Measurements from ENCODE around the gene DUS3L. TPM values are rescaled to one million over a fixed set of nuclear protein-coding genes. Genes with fewer than 3 reads are reported as not detected.

DUS3L gene
- total RNA-seq, 1 experiment from 2014 or later: 75.4 TPM

- POLR2A ChIA-PET: no interaction called here
- no peaks in the 10 kb centered on the region for H3K4me1 Mint-ChIP-seq (ENCODE audit: low read depth, unreplicated experiment)
- no TSS peak for BruUV-seq (replicated peaks)
- H3K4me3 Mint-ChIP-seq (ENCODE audit: unreplicated experiment): no peak overlapping the region
- DNase-seq: no peak
- H3K4me3 ChIP-seq (ENCODE audit: low read depth, low read length): no peak overlapping the region
- no peaks in the 10 kb centered on the region for H3K36me3 Mint-ChIP-seq (ENCODE audit: insufficient read depth, unreplicated experiment)
- intact Hi-C loops (cut with micrococcal nuclease; ENCODE audit: unreplicated experiment): no loop called here
- H3K9me3 Mint-ChIP-seq (ENCODE audit: unreplicated experiment): no peaks in the 10 kb centered on the region
- no peak overlapping the region for H3K27ac Mint-ChIP-seq (ENCODE audit: unreplicated experiment)
- no peaks in the 10 kb centered on the region for H3K27me3 ChIP-seq (replicated peaks; ENCODE audit: control insufficient read depth, insufficient read depth, low read length)
- H3K36me3 ChIP-seq (ENCODE audit: control insufficient read depth, insufficient read depth, low read length): no peaks in the 10 kb centered on the region
- no peaks in the 10 kb centered on the region for H3K27me3 Mint-ChIP-seq (ENCODE audit: insufficient read depth, unreplicated experiment)
- CTCF ChIA-PET: no interaction called here
- TF ChIP-seq CTCF (IDR thresholded peaks at IDR 0.05; ENCODE audit: insufficient read depth in 1 of 2, low read depth in 1 of 2, low read length in 1 of 2, severe bottlenecking in 1 of 2, unreplicated experiment in 1 of 2): no peak
- no peaks in the 10 kb centered on the region for H3K9me3 ChIP-seq
- no peaks in the 10 kb centered on the region for H3K4me1 ChIP-seq
Observed at GRCh38 chr19:5838353-5839064, 47.5 kb upstream of the DUS3L start.

GRCh38 chr19:5837761-5838352, 46.9 kb upstream of the DUS3L start:
- Mint-ChIP-seq H3K36me3 (ENCODE audit: insufficient read depth, unreplicated experiment) (no peaks in the 10 kb centered on the region), H3K4me3 (ENCODE audit: unreplicated experiment) (no peak overlapping the region), H3K9me3 (ENCODE audit: unreplicated experiment) (no peaks in the 10 kb centered on the region), H3K27me3 (ENCODE audit: insufficient read depth, unreplicated experiment) (no peaks in the 10 kb centered on the region), H3K27ac (ENCODE audit: unreplicated experiment) (no peak overlapping the region), H3K4me1 (ENCODE audit: low read depth, unreplicated experiment) (no peaks in the 10 kb centered on the region)
- no peaks in the 10 kb centered on the region for H3K4me1 ChIP-seq
- POLR2A ChIA-PET: no interaction called here
- no peaks in the 10 kb centered on the region for H3K27me3 ChIP-seq (replicated peaks; ENCODE audit: control insufficient read depth, insufficient read depth, low read length)
- intact Hi-C loops (cut with micrococcal nuclease; ENCODE audit: unreplicated experiment): no loop called here
- no peaks in the 10 kb centered on the region for H3K9me3 ChIP-seq
- no peak for DNase-seq
- no peak for TF ChIP-seq CTCF (IDR thresholded peaks at IDR 0.05; ENCODE audit: insufficient read depth in 1 of 2, low read depth in 1 of 2, low read length in 1 of 2, severe bottlenecking in 1 of 2, unreplicated experiment in 1 of 2)
- H3K4me3 ChIP-seq (ENCODE audit: low read depth, low read length): no peak overlapping the region
- no peaks in the 10 kb centered on the region for H3K36me3 ChIP-seq (ENCODE audit: control insufficient read depth, insufficient read depth, low read length)
- CTCF ChIA-PET: no interaction called here
- BruUV-seq (replicated peaks): no TSS peak

- no peaks in the 10 kb centered on the region for H3K27me3 Mint-ChIP-seq (ENCODE audit: insufficient read depth, unreplicated experiment)
- ChIA-PET POLR2A (no interaction called here), CTCF (no interaction called here)
- intact Hi-C loops (cut with micrococcal nuclease; ENCODE audit: unreplicated experiment): no loop called here
- H3K4me1 Mint-ChIP-seq (ENCODE audit: low read depth, unreplicated experiment): no peaks in the 10 kb centered on the region
- Histone ChIP-seq H3K4me3 (ENCODE audit: low read depth, low read length) (no peak overlapping the region), H3K27me3 (replicated peaks; ENCODE audit: control insufficient read depth, insufficient read depth, low read length) (no peaks in the 10 kb centered on the region), H3K36me3 (ENCODE audit: control insufficient read depth, insufficient read depth, low read length) (no peaks in the 10 kb centered on the region), H3K4me1 (no peaks in the 10 kb centered on the region), H3K9me3 (no peaks in the 10 kb centered on the region)
- no peak for DNase-seq
- H3K9me3 Mint-ChIP-seq (ENCODE audit: unreplicated experiment): no peaks in the 10 kb centered on the region
- no peak overlapping the region for H3K4me3 Mint-ChIP-seq (ENCODE audit: unreplicated experiment)
- H3K36me3 Mint-ChIP-seq (ENCODE audit: insufficient read depth, unreplicated experiment): peaks cover 12% of the 10 kb centered on the region
- BruUV-seq (replicated peaks): no TSS peak
- no peak for TF ChIP-seq CTCF (IDR thresholded peaks at IDR 0.05; ENCODE audit: insufficient read depth in 1 of 2, low read depth in 1 of 2, low read length in 1 of 2, severe bottlenecking in 1 of 2, unreplicated experiment in 1 of 2)
- H3K27ac Mint-ChIP-seq (ENCODE audit: unreplicated experiment): no peak overlapping the region
Observed at GRCh38 chr19:5832527-5833216, 41.7 kb upstream of the DUS3L start.

Data from Caco-2 (cell line).